AG10803 (cell line): Measurements from ENCODE around the gene NTRK2.

Source experiments
- DNase-seq: peaks from one replicate; pipeline ENCODE4 v3.0.0; 2010; ENCODE audit warnings: low read depth
- H3K4me3 ChIP-seq: 2 replicates; pipeline ENCODE4 v1.5.1; 2011; ENCODE audit warnings: mild to moderate bottlenecking, low read length, control low read depth
- TF ChIP-seq, protein P1 (sequence below): conservative IDR thresholded peaks from 2 replicates; pipeline ENCODE4 v1.5.1; 2011; ENCODE audit warnings: mild to moderate bottlenecking, low read length, control low read depth, inconsistent platforms

NTRK2 gene

DNA sequence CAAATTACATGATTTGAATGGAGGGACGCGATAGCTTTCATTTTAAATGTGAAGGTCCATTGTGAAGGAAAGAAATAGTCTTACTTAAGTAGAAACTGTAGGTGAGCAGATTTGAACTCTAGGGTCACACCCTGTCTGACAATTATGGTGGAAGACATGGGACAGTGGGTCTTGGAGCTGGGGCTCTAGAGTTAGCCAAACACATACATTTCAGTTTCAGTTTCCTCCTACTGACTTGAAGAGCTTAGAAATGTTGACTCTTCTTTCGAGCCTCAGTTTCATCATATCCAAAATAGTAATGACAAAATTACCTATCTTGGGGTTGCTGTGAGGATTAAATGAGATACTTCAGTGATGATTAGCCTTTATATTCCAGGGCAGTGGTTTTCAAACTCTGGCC lies 314.2 kb downstream of the NTRK2 start:
- TF ChIP-seq, protein P1, sequence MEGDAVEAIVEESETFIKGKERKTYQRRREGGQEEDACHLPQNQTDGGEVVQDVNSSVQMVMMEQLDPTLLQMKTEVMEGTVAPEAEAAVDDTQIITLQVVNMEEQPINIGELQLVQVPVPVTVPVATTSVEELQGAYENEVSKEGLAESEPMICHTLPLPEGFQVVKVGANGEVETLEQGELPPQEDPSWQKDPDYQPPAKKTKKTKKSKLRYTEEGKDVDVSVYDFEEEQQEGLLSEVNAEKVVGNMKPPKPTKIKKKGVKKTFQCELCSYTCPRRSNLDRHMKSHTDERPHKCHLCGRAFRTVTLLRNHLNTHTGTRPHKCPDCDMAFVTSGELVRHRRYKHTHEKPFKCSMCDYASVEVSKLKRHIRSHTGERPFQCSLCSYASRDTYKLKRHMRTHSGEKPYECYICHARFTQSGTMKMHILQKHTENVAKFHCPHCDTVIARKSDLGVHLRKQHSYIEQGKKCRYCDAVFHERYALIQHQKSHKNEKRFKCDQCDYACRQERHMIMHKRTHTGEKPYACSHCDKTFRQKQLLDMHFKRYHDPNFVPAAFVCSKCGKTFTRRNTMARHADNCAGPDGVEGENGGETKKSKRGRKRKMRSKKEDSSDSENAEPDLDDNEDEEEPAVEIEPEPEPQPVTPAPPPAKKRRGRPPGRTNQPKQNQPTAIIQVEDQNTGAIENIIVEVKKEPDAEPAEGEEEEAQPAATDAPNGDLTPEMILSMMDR = no peak
- DNase-seq = no peak
- H3K4me3 ChIP-seq = no peak overlapping the region

DNA sequence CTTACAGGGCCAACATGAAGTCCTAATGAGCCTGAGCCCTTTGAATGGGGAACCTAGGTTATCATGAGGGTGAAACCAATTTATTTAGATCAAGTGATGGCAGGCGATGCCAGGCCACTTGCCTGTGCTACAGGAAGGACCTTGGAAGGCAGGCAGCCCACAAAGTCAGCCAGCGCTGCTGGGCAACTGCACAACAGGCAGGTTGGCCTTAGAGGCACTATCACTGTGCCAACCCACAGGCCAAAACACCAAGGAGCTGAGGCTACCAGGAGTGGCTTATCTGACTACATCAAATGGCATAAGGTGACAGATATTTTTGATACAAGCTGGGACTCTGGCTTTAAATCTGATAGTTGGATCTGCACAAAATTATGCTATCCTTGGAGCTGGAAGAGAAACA lies 319.1 kb downstream of the NTRK2 start:
- TF ChIP-seq, protein P1 = no peak
- H3K4me3 ChIP-seq = no peak overlapping the region
- no peak for DNase-seq

DNA sequence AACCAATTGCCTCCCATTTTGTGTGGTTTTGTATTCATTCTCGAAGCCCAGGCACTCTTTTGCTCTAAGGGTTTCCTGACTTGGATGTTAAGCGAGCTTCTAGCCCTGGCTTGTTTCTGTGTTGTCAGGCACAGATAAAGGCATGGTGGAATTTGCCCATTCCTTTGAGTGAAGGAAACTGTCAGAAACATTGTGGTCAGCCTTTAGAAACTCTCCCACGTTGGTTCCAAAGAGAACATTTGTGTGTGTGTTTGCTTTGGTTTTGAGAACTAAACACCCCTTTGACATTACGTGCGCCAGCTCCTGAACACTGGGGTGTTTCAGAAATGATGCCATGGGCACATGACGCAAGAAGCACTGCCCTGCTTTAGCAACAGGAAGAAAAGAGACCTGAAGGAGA lies 320.9 kb downstream of the NTRK2 start:
- H3K4me3 ChIP-seq = no peak overlapping the region
- no peak for DNase-seq

DNA sequence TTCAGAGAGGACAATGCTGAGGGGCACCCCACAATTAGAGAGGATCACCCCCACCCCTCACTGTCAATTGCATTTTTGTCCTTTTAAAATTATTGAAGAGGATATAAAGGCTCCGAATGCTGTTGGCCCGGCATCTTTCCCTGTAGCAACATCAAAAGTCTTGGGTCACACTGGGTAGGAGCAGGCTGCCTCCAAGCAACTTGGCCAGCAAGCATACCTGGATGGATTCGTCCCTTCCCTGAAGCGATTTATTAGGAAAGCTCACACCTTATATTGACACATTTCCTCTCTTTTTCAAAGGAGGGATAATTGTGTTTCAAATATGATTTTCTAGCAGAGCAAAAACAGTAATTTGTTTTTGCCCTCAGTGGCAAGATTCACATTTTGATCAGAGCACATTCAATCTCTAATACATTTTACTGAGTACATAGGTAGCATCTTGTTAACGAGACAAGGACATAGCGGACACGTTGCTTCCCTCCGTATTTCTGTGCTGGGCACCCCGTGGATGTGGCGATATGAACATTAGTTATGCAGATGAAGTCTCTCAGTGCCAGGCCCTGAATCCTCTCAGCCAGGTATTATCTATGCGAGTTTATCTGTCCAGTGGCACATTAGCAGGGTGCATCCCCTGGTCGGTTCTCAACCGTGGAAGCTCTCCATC lies 321.5 kb downstream of the NTRK2 start:
- TF ChIP-seq, protein P1 = no peak
- DNase-seq = no peak

More for the DNA sequence above, 320.9 kb downstream of the NTRK2 start:
- TF ChIP-seq, protein P1 = no peak

GRCh38 chr9:84991514-84991870 lies 322.0 kb downstream of the NTRK2 start:
- DNase-seq = no peak
- H3K4me3 ChIP-seq = no peak overlapping the region
- TF ChIP-seq, protein P1 = no peak

More for the DNA sequence above, 321.5 kb downstream of the NTRK2 start:
- H3K4me3 ChIP-seq = no peak overlapping the region

DNA sequence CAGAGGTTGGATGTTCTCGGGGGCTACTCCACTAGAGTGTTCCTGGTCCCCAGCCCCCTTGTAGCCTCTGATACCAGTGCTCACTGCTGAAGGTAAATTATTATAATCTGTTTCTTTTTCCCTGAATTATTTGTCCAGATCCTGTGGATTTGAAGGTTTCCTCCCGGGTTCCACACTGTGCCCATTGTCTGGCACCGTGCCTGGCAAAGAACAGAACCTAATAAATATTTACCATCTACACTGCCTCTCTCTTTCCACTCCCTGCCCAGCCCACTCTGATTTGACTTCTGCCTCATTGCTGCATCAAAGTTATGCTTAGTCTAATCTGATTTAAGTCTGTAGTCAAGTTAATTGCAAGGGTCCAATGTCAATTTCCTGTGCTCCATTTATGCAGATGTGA lies 322.9 kb downstream of the NTRK2 start:
- TF ChIP-seq, protein P1 = no peak
- H3K4me3 ChIP-seq = no peak overlapping the region
- no peak for DNase-seq

- DNase-seq = no peak
- no peak overlapping the region for H3K4me3 ChIP-seq
- TF ChIP-seq, protein P1 = no peak
Observed at GRCh38 chr9:84993105-84993504, 323.6 kb downstream of the NTRK2 start.
